ENCODE results near the gene ACVR1B.

Gene ACVR1B

DNA sequence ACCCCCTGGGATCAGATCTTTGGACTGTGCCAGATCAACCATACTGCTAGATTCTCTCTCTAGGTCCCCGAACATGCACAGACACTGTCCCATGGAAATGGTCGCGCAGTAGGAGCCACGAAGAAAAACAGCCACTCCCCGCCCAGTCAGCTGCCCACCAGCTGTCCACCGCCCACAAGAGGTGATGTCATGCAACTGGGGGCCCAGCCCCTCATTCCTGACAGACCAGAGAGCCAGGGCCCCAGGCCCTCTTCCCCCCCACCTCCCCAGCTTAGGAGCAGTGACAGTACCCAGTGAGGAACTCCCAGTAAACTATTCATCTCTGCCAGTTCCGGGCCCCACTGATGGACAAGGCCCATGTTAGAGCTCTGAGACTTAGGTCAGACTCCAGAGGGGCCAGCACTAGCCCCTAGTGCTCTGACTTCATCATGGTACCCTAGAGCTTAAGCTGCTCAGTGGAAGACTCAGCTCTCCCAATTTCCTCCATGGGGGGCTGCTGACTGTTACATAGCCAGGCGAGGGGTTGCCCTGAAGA, 51.6 kb downstream of the ACVR1B start:
- DNase-seq (ENCODE audit: low read depth in 2 of 3, low spot score in 2 of 3), result no peak

DNA sequence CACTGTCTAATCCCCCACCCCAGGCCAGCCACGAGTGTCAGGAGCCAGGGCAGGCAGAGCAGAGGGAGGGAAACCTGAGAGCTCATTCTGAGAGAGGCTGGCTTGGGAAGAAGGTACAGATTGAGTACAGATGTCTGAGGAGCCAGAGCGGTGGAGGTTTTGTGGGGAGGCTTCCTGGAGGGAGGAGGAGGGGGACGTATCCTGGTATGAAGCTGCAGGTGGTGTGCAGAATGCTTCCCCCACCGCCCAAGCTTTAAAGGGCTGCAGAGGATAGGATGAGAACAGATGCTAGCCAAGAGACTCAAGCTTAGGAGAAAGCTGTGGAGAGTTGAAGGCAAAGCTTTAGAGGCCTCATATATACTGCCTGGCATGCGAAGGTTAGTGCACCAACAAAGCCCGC, 52.1 kb downstream of the ACVR1B start:
- DNase-seq (ENCODE audit: low read depth in 2 of 3, low spot score in 2 of 3), result no peak

DNA sequence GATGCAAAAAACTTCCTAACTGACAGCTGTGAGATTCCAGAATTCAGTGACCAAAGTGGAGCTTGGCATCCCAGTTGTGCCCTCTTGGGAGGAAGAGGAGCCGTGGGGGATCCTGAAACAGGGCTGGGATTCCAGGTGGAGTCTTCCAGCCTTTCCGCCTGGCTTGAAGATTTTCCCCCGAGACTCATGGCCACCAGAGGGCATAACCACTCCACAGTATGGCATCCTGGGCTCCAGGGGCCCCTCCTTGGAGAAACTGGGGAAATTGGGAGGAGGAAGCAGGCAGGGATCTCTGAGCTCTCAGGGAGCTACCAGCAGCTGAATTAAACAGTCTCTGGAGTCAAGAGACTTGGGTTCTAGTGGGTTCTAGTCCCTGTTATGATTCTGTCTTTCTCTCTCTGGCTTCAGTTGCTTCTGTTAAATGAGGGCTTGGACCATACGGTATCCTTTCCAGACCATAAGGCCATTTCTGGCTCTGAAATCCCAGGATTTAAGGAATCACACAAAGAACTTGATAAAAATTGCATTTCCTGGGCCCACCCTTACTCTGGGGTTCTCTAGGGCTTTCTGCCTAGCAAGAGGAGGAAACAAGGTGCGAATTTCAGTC, 52.6 kb downstream of the ACVR1B start:
- no peak for DNase-seq (ENCODE audit: low read depth in 2 of 3, low spot score in 2 of 3)

DNA sequence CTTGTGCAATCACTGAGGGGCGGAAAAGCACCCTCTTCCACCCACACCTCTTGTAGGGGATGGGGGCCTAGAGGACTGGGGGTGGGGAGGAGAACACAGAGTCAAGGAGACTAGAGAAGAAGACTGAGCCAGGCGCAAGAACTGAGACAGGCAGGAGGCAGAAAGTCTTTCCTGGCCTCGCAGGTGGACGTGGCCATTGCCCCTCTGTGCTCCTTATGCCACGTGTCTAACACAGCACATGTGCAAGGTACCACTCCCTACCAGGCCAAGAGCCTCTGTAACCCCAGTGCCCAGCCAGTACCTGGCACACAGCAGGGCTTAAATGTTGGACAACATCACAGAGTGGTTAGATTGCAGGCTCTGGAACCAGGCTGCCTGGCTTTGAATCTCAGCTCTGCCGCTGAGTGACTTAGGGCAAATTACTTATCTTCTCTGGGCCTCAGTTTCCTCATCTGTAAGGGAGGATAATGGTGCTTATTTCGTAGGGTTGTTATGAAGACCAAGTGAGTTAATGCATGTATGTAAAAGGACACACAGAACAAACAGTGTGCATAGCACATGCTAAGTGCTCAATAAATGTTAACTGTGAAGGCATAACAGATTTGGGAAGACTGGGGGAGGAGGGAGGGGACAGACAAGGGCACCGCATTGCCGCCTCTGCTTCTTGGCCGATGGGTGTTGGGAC, 53.9 kb downstream of the ACVR1B start:
- DNase-seq (ENCODE audit: low read depth in 2 of 3, low spot score in 2 of 3), result no peak

DNA sequence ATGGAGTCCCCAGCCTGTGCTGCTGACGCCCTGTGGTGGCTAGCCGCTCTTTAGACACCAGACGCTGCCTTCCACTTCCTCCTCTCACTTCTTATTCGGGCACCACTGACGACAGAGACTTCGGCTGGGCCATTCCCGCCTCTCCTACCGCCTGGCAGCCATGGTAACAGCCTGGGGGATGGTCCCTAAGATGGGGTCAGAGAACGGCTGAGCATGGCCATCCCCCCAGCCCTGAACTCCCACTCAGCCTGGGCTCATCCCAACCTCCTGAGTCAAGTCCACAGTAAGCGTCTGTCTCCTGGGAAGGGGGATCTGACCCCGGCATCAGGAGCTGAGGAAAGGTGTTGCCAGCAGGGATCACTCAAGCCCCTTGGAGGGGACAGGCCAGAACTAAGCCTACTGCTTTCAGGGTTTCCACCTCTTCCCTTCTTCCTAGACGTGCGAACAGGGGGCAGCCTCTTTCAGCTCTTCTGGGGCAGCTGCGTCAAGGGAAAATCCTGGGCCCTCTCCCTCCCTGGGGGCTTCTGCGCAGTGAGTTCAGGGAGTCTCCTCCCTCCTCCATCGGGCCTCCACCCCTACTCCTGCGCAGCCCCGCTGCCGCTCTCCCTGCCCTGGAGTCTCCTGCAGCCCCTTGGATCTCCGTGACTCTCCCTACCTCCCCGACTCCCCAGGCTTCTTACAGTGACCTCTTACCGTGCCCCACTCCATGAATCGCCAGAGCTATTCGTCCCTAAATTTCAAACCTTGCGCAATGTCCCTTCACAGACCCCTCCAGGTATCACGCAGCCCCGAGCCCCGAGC, 54.6 kb downstream of the ACVR1B start:
- no peak for DNase-seq (ENCODE audit: low read depth in 2 of 3, low spot score in 2 of 3)

DNA sequence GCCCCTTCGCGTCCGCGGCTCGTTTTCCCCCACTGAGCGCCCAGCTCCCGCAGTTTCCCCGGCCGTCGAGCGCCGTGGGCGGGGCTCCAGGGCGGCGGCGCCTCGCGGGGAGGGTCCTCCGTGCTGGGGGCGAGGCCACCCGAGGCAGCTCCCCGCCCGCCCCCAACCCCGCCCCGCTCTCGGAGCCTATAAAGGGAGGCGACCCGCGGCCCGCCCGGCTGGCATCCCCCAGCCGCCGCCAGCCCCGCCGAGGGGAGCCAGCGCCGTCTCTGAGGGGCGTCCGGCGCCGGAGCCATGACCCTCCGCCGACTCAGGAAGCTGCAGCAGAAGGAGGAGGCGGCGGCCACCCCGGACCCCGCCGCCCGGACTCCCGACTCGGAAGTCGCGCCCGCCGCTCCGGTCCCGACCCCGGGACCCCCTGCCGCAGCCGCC, 55.2 kb downstream of the ACVR1B start, which contains the start of gene TAMALIN:
TAMALIN (plus strand) TSS at position 221 of the 432 bp plus-strand sequence; CDS start at position 295, 74 bp downstream.
- peak; percentile 53 to 56 (median 53) for DNase-seq (ENCODE audit: low read depth in 2 of 3, low spot score in 2 of 3)

DNA sequence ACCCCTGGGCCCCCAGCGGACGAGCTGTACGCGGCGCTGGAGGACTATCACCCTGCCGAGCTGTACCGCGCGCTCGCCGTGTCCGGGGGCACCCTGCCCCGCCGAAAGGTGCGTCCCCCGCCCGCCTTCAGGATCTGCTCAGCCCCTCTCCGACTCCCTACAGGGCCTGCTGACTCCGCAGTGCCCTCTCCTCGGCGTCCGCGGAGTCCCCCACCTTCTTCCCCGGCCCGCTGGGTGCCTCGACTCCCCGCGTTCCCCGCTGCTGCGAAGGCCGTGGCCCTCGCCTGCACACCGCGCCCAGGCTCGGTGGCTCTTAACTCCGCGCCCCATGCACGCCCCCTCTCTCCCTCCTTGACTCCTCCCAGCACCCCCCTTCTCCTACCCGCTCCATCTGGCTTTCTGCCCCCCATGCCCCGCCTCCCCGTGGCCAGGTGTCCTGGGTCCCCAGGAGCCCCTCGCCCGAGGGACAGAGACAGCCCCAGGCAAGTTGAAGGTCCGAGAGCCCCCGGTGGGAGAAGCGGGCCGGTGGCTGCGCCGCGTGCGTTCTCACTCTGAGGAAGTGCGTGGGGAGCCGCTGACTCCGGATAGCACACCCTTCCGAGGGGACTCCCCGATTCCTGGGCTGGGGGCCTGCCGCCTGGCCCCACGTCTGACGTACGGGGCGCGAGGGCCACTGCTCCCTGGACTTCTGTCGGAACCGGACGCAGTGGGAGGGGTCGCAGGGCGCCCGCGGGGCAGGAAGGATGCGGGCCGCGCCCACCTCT, 55.8 kb downstream of the ACVR1B start:
- no peak for DNase-seq (ENCODE audit: low read depth in 2 of 3, low spot score in 2 of 3)

DNA sequence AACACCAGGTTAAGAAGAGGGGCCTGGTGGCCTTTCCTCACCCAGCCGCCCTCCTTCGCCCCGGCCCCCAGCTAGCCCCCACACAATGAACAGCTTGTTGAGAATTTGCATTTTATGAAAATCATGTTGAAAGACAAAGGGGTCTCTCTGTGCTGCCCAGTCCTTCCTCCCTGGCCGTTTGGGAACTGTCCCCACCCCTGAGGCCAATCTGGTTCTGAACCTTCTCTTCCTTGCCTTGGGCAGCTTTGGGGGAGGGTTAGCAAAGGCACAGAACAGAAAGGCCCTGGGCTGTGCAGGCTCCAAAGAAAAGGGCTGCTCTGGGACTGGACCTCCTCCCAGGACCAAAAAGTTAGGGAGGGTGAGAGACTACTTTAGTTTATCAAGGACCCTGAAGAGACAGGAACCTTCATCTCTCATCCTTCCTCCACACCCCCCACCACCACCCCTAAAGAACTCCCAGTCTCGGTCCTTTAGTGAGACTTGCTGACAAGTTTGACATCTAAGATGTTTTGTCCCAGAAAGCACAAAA, 56.5 kb downstream of the ACVR1B start:
- no peak for DNase-seq (ENCODE audit: low read depth in 2 of 3, low spot score in 2 of 3)

DNA sequence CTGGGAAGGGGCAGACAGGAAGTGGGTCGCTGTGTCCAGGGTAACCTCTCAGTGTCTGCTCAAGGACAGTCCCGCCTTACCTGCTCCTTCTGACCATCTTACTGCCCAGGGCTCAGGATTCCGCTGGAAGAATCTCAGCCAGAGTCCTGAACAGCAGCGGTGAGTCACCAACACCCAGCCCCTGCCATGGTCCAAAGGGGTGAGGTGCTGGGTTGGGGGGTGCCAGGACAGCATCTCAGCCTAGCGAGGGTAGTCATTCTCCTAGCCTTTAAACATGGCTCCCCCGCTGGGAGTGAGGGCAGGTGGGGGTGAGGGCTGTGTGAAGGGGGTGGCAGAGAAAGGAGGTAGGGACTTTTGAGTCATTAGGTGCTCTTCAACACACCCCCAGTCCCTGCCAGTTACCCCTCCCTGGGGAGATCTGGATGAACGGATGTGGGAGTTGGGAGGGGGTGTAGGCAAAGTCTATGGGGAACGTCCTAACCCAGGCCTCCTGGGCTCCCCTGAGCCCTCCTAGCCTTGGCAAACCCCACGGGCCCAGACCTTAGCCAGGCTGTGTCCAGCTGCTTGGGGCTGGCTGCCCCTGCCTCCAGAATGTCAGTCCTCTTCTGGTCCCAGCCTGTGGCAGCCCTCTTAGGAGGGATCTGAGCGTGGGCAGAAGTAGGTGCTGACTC, 57.7 kb downstream of the ACVR1B start:
- DNase-seq (ENCODE audit: low read depth in 2 of 3, low spot score in 2 of 3), result no peak

DNA sequence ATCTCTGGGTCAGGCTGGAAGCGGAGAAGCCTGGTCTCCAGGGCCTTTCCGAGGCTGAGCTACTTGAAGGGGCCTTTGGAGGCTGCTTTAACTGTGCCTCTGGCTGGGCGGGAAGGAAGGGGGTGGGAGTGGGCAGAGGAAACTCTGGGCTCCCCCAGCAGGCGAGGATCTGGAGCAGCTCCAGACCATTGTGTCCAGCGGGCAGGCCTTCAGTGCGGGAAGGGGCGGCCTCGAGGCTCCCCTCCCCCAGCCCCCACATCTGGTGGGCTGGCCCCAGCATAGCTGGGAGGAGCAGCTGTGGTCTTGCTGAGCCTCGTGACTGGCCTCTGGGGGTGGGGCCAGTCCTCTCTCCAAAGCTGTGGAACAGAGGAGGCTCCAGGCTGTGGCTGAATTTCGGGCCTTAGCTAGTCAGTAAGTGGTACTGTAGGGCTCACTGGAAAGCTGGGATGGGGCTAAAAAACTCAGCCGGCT, 58.7 kb downstream of the ACVR1B start:
- no peak for DNase-seq (ENCODE audit: low read depth in 2 of 3, low spot score in 2 of 3)

DNA sequence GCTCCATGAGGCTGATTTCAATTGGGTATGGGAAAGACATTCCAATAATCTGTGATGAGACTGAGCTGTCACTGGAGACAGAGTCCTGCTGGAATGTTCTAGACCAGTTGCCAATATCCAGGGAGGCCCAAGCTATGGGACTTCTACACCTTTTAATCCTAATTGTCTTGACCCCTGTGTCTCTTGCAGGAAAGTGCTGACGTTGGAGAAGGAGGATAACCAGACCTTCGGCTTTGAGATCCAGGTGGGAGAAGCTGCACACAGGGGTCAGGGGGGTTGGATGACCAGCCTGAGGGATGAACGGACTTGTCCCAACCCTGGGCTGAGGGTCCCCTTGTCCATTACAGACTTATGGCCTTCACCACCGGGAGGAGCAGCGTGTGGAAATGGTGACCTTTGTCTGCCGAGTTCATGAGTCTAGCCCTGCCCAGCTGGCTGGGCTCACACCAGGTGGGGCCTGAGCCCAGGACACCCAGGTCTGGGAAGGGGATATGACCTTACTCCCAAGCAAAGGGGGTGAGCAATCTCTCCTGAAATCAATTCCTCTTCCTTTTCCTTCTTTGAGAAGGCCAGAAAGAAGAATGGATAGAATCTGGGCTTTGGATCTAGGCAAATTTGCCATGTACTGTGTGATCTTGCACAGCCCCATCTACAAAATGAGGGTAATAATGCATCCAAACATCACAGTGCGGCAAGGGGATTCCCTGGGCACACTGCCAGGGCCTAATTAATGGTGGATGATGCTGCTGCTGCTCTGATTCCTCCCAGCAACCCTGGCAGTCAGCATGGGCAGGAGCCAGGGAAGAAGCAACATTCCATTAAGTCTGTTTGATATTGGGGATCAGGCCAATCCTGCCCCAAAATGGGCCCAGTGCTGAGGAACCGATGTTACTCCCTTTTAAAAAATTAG, 59.4 kb downstream of the ACVR1B start:
- no peak for DNase-seq (ENCODE audit: low read depth in 2 of 3, low spot score in 2 of 3)

DNA sequence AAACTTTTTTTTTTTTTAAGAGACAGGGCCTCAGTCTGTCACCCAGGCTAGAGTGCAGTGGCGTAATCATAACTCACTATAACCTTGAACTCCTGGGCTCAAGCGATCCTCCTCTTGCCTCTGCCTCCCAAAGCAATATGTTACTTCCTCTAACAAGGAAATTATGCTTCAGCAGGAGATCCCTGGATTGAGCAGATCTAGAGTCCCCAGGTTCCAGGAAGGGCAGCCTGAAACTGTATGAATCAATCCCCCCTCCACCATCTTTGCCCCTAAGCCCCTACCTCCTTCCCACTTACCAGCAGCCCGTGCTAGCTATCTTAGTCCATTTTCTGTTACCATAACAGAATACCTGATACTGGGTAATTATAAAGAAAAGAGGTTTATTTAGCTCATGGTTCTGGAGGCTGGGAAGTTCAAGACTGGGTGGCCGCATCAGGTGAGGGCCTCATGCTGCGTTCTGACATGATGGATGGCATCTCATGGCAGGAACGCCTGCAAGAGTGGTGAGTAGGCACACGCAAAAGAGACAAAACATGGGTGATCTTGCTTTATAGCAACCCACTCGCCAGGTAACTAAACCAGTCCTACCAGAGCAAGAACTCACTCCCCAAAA, 60.2 kb downstream of the ACVR1B start:
- no peak for DNase-seq (ENCODE audit: low read depth in 2 of 3, low spot score in 2 of 3)

DNA sequence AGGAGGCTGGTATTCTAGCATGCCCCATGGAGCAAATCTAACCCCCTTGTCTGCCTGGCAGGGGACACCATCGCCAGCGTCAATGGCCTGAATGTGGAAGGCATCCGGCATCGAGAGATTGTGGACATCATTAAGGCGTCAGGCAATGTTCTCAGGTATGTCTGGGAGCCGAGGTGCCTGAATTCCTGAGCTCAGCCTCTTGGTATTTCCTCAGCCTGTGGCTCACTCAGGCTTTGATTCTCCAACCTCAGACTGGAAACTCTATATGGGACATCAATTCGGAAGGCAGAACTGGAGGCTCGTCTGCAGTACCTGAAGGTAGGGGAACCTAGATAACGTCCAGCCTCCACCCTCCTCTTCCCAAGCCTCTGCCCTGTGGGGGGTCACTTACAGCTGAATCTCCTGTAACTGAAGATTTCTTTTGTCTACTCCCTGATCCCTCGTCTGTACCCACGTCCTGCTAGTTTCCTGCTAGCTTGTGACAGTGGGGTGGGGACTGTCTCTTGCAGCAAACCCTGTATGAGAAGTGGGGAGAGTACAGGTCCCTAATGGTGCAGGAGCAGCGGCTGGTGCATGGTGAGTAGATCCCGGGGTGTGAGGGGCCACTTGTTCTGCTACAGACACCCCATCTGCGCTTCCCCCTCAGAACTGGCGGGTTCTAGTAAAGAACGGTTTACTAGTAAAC, 62.3 kb downstream of the ACVR1B start:
- no peak for DNase-seq (ENCODE audit: low read depth in 2 of 3, low spot score in 2 of 3)

DNA sequence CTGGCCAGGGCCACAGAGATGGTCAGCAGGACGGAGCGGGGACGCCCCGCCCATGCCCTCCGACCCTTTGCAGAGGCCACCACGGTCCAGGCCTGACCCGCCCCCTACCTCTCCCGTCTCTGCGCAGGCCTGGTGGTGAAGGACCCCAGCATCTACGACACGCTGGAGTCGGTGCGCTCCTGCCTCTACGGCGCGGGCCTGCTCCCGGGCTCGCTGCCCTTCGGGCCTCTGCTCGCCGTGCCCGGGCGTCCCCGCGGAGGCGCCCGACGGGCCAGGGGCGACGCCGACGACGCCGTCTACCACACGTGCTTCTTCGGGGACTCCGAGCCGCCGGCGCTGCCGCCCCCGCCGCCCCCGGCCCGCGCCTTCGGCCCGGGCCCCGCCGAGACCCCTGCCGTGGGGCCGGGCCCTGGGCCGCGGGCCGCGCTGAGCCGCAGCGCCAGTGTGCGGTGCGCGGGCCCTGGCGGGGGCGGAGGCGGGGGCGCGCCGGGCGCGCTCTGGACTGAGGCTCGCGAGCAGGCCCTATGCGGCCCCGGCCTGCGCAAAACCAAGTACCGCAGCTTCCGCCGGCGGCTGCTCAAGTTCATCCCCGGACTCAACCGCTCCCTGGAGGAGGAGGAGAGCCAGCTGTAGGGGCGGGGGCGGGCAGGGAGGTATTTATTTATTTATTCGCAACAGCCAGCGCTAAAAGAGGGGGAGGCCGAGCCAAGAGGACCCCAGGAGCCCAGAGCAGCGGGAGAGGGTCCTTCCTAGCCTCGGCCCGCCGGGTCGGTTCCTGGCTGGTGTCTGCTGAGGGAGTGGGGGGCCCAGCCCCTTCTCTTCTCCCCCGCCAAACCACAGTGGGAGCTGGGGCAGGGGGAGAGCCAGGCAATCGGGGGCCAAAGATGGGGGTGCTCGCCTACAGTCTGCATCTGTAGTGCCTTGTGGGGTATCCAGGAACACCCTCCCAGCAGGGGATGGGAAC, 63.4 kb downstream of the ACVR1B start:
- no peak for DNase-seq (ENCODE audit: low read depth in 2 of 3, low spot score in 2 of 3)

DNA sequence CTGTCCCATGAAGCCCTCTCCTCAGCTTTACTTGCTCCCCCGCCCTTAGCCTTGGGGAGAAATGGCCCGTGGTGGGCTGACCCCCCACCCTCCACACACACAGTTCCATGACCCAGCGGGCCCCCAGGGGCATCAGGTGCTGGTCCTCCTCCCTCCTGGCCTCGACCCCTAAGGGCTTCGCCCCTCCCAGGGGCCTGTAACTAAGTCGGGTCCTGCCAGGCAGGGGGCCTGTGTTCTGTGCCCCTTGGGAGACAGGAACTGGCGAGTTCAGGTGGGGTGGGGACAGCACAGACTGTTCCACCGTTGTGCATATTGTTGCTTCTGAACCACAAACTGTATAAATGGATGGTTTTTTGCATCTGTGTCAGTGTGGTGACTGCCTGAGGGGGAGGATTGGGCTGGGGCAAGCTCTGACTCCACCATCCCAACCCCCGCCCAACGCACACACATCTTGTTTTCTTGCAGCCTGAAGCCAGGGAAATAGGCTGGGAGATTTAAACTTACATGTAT, 64.1 kb downstream of the ACVR1B start:
- DNase-seq (ENCODE audit: low read depth in 2 of 3, low spot score in 2 of 3), result no peak

DNA sequence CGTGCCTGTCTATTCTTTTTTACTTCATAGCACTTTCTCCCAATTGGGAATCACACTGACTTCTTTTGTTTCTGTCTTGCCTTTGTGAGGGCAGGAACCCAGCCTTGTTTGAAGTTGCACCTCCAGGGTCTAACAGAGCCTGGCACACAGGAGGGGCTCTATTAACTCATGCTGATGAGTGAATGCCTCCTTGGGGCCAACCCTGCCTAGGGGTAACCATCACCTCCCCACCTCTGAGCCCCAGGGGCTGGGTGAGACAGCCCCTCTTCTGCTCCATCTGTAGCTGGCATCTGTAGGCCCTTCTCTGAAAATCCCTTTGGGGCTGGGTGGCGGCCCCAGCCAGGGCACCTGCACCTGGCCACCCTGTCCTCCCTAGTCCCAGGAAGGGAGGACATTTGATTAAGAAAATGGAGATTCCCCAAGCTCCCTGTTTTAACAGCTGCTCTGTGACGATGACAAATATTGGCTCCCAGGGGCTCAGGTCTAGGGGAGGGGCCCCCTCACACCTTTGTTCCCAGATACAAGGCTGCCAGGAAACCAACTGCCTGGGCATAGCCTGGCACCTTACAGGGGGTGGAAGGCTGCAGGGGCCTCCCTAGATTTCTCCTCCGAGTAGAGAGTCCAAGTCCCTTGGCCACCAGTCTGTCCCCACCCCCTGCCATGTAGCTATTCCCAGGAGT, 67.1 kb downstream of the ACVR1B start:
- no peak for DNase-seq (ENCODE audit: low read depth in 2 of 3, low spot score in 2 of 3)
